Smooth muscle cell (in vitro differentiated cells): ENCODE results near the gene NOC4L. TPM values are rescaled to one million over a fixed set of nuclear protein-coding genes. Genes with fewer than 3 reads are reported as not detected.

ENCODE experiments used
- DNase-seq: peaks from one replicate; lab custom pipeline; 2025; ENCODE audit not compliant: unreplicated experiment; lab: John Stamatoyannopoulos, UW
- H2AFZ ChIP-seq: fragments of 200-600 bp; sonication (generic); 2 replicates; pipeline ENCODE4 v1.6.0; 2016; ENCODE audit warnings: antibody characterized with exemption, low read depth, mild to moderate bottlenecking
- H3F3A ChIP-seq: fragments of 200-600 bp; sonication (generic); 2 replicates; pipeline ENCODE4 v1.6.0; 2017; ENCODE audit warnings: antibody characterized with exemption, low read depth
- H3K27ac ChIP-seq: fragments of 200-600 bp; sonication (generic); 2 replicates; pipeline ENCODE4 v1.5.1; 2016; ENCODE audit warnings: low read depth, mild to moderate bottlenecking
- H3K27me3 ChIP-seq: fragments of 200-600 bp; sonication (generic); 2 replicates; pipeline ENCODE4 v1.6.1; 2016; ENCODE audit warnings: low read depth, mild to moderate bottlenecking
- H3K36me3 ChIP-seq: fragments of 200-600 bp; sonication (generic); 2 replicates; pipeline ENCODE4 v1.5.1; 2016; ENCODE audit warnings: low read depth
- H3K4me1 ChIP-seq: fragments of 200-600 bp; sonication (generic); 2 replicates; pipeline ENCODE4 v1.5.1; 2016; ENCODE audit warnings: low read depth
- H3K4me2 ChIP-seq: fragments of 200-600 bp; sonication (generic); 2 replicates; pipeline ENCODE4 v1.6.0; 2016; ENCODE audit warnings: mild to moderate bottlenecking
- H3K4me3 ChIP-seq: fragments of 200-600 bp; sonication (generic); 2 replicates; pipeline ENCODE4 v1.5.1; 2016; ENCODE audit warnings: mild to moderate bottlenecking
- H3K79me2 ChIP-seq: fragments of 200-600 bp; sonication (generic); 2 replicates; pipeline ENCODE4 v1.6.0; 2016; ENCODE audit warnings: low read depth, mild to moderate bottlenecking
- H3K9ac ChIP-seq: fragments of 200-600 bp; sonication (generic); 2 replicates; pipeline ENCODE4 v1.6.0; 2016; ENCODE audit warnings: low read depth
- H3K9me3 ChIP-seq: fragments of 200-600 bp; sonication (generic); replicated peaks from 2 replicates; pipeline ENCODE4 v1.5.1; 2016; ENCODE audit warnings: low read depth
- H4K20me1 ChIP-seq: fragments of 200-600 bp; sonication (generic); 2 replicates; pipeline ENCODE4 v1.6.0; 2016; ENCODE audit warnings: low read depth
- CTCF ChIP-seq: fragments of 200-600 bp; sonication (generic); IDR thresholded peaks from 2 replicates; pipeline ENCODE4 v1.5.1; 2017; ENCODE audit warnings: borderline replicate concordance, mild to moderate bottlenecking, antibody characterized with exemption; ENCODE audit not compliant: insufficient read depth, poor library complexity, severe bottlenecking
- WGBS: methylation state at CpG from one replicate; pipeline ENCODE4 v1.1.7; 2016; ENCODE audit warnings: low lambda C conversion rate; 5-methylcytosine and 5-hydroxymethylcytosine counted together
- polyA plus RNA-seq: library from polyadenylated mRNA; unstranded; fragments of >200 nt; fragmentation: Nextera tagmentation; extraction: Ambion mirVana; gene quantifications from 2 replicates; pipeline ENCODE4 v1.2.1, GENCODE V29; 2016
- total RNA-seq: library from RNA; depleted of rRNA; stranded (reverse); fragments of >200 nt; gene quantifications from 2 replicates; pipeline ENCODE4 v1.2.3, GENCODE V29; 2014

Gene NOC4L
- total and polyA plus RNA-seq, 2 experiments from 2014 or later: 9.8 to 39.9 TPM

GRCh38 chr12:132155771-132156572, 11.7 kb downstream of the NOC4L start:
- Histone ChIP-seq H3F3A (no peaks in the 10 kb centered on the region), H3K27me3 (no peaks in the 10 kb centered on the region), H3K79me2 (no peaks in the 10 kb centered on the region), H3K9me3 (no peaks in the 10 kb centered on the region), H3K9ac (no peak overlapping the region), H3K4me3 (no peak overlapping the region), H3K4me2 (no peak overlapping the region), H4K20me1 (peaks cover 5% of the 10 kb centered on the region), H3K27ac (no peak overlapping the region), H2AFZ (no peak overlapping the region), H3K36me3 (no peaks in the 10 kb centered on the region), H3K4me1 (no peaks in the 10 kb centered on the region)
- TF ChIP-seq CTCF: no peak
- DNase-seq: no peak
- WGBS: 94% methylated on average over 10 of the region's 10 CpGs

GRCh38 chr12:132156573-132157325, 12.5 kb downstream of the NOC4L start:
- Histone ChIP-seq H3K9me3 (no peaks in the 10 kb centered on the region), H3K9ac (no peak overlapping the region), H3K27ac (no peak overlapping the region), H3K4me1 (no peaks in the 10 kb centered on the region), H3K79me2 (no peaks in the 10 kb centered on the region), H3F3A (no peaks in the 10 kb centered on the region), H2AFZ (no peak overlapping the region), H4K20me1 (peaks cover 5% of the 10 kb centered on the region), H3K4me2 (no peak overlapping the region), H3K27me3 (no peaks in the 10 kb centered on the region), H3K36me3 (no peaks in the 10 kb centered on the region), H3K4me3 (no peak overlapping the region)
- WGBS: 90% methylated on average over 7 of the region's 8 CpGs
- DNase-seq: no peak
- no peak for TF ChIP-seq CTCF

GRCh38 chr12:132157733-132158409, 13.6 kb downstream of the NOC4L start:
- 98% methylated on average over 5 of the region's 5 CpGs for WGBS
- no peak overlapping the region for H3K4me2 ChIP-seq

More at GRCh38 chr12:132157733-132158409, 13.6 kb downstream of the NOC4L start:
- Histone ChIP-seq H3K9ac (no peak overlapping the region), H4K20me1 (peaks cover 5% of the 10 kb centered on the region), H3K9me3 (no peaks in the 10 kb centered on the region), H3K27me3 (no peaks in the 10 kb centered on the region), H2AFZ (no peak overlapping the region), H3K27ac (no peak overlapping the region), H3K4me3 (no peak overlapping the region), H3K79me2 (no peaks in the 10 kb centered on the region), H3F3A (no peaks in the 10 kb centered on the region), H3K4me1 (no peaks in the 10 kb centered on the region), H3K36me3 (no peaks in the 10 kb centered on the region)
- TF ChIP-seq CTCF: no peak
- no peak for DNase-seq
